Uterus (tissue), 4 donors: ENCODE data around the gene TARBP2. TPM values are rescaled to one million over a fixed set of nuclear protein-coding genes. Genes with fewer than 3 reads are reported as not detected.

Experiments used
- DNase-seq, 2 donors: peaks; one replicate each; pipeline ENCODE4 v3.0.0-alpha.2; 2019 to 2020
- H3K27ac ChIP-seq, 2 donors: fragments of 200-600 bp; sonication (generic); 1 replicate in 1 of 2; 2 replicates in 1 of 2; pipeline ENCODE4 v1.5.1; 2016 to 2018
- H3K27me3 ChIP-seq, 2 donors: fragments of 200-600 bp; sonication (generic); one replicate each; pipeline ENCODE4 v1.5.1; 2018 to 2019; ENCODE audit warnings: control low read depth in 1 of 2
- H3K36me3 ChIP-seq, 2 donors: fragments of 200-600 bp; sonication (generic); one replicate each; pipeline ENCODE4 v1.5.1; 2019; ENCODE audit warnings: control low read depth in 1 of 2
- H3K4me1 ChIP-seq, 2 donors: fragments of 200-600 bp; sonication (generic); one replicate each; pipeline ENCODE4 v1.5.1; 2018 to 2019; ENCODE audit warnings: control low read depth in 1 of 2
- H3K4me3 ChIP-seq, 2 donors: fragments of 200-600 bp; sonication (generic); 1 replicate in 1 of 2; 2 replicates in 1 of 2; pipeline ENCODE4 v1.5.1; 2018 to 2019; ENCODE audit warnings: mild to moderate bottlenecking in 1 of 2
- H3K9me3 ChIP-seq, 2 donors: fragments of 200-600 bp; sonication (generic); one replicate each; pipeline ENCODE4 v1.5.1; 2019; ENCODE audit warnings: control low read depth in 1 of 2
- POLR2A ChIP-seq, 2 donors: fragments of 450-650 bp; IDR thresholded peaks; one replicate each; pipeline ENCODE4 v1.6.1; 2016; ENCODE audit warnings: antibody characterized with exemption in 2 of 2, mild to moderate bottlenecking in 1 of 2, moderate library complexity in 1 of 2
- intact Hi-C: fragments of 100-400 bp; cut with DNase I; formaldehyde crosslinking; loops from one replicate; pipeline ENCODE4 v1.15.1; 2023; ENCODE audit warnings: low total_unique reads
- total RNA-seq, 4 donors: library from RNA; depleted of rRNA in 3 of 4; stranded (reverse); fragments of >200 nt in 3 of 4; gene quantifications; one replicate each; pipeline versions ENCODE4 v1.1.0 to v1.2.4, GENCODE V29; 2014 to 2023
- TF ChIP-seq, protein P1 (sequence below), 4 experiments: fragments of 200-600 bp in 2 of 4; fragments of 450-650 bp in 2 of 4; sonication (generic) in 2 of 4; IDR thresholded peaks; one replicate each; pipeline ENCODE4 v1.5.1; 2016 to 2019; ENCODE audit warnings: antibody characterized with exemption in 4 of 4, mild to moderate bottlenecking in 2 of 4, moderate library complexity in 1 of 4
- donor health status: DM: yes; HTN: yes; CAD: no.

TARBP2 gene
- total RNA-seq, 4 donors from 2014 or later, result 6.7 to 33.2 (median 19.0) TPM

DNA sequence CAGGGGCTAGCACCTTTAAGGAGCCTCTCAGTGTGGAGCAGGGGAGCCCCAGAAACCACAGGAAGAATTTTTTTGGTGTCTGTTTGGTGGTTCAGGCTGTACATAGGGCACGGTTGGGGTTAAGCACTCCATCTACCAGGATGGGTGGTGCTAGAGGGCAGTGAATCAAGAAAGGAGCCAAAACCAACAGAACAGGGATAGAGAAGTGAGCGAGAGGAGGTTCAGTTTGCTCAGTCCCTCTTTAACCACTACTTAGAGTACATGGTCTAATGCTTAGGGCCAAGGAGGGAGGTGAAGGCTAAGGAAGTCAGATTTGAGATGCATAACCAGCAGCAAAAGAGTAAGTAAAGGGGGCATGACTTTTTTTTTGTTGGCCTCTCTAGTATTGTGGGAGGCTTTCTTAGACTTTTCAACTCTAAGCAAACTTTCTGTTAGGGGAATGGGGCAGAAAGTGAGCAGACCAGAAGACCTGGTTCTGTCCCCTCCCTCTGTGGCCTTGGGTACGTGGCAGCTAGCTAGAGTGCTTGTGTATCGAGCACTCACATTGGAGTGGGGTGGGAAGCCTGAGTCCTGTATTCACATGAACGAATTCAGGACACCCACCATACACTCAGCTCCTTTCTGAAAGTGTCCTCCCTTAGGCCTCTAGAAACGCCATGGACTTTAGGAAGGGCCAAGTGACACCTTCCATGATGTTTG lies 12.8 kb downstream of the TARBP2 start:
- intact Hi-C loops, result no loop called here
- Histone ChIP-seq H3K4me1 (no peaks in the 10 kb centered on the region), H3K4me3 (no peak overlapping the region), H3K36me3 (no peaks in the 10 kb centered on the region), H3K27me3 (no peaks in the 10 kb centered on the region), H3K9me3 (no peaks in the 10 kb centered on the region), H3K27ac (no peak overlapping the region)
- no peak for DNase-seq
- TF ChIP-seq, protein P1, sequence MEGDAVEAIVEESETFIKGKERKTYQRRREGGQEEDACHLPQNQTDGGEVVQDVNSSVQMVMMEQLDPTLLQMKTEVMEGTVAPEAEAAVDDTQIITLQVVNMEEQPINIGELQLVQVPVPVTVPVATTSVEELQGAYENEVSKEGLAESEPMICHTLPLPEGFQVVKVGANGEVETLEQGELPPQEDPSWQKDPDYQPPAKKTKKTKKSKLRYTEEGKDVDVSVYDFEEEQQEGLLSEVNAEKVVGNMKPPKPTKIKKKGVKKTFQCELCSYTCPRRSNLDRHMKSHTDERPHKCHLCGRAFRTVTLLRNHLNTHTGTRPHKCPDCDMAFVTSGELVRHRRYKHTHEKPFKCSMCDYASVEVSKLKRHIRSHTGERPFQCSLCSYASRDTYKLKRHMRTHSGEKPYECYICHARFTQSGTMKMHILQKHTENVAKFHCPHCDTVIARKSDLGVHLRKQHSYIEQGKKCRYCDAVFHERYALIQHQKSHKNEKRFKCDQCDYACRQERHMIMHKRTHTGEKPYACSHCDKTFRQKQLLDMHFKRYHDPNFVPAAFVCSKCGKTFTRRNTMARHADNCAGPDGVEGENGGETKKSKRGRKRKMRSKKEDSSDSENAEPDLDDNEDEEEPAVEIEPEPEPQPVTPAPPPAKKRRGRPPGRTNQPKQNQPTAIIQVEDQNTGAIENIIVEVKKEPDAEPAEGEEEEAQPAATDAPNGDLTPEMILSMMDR (IDR thresholded peaks at IDR 0.05), result no peak
- TF ChIP-seq POLR2A (IDR thresholded peaks at IDR 0.05), result no peak

DNA sequence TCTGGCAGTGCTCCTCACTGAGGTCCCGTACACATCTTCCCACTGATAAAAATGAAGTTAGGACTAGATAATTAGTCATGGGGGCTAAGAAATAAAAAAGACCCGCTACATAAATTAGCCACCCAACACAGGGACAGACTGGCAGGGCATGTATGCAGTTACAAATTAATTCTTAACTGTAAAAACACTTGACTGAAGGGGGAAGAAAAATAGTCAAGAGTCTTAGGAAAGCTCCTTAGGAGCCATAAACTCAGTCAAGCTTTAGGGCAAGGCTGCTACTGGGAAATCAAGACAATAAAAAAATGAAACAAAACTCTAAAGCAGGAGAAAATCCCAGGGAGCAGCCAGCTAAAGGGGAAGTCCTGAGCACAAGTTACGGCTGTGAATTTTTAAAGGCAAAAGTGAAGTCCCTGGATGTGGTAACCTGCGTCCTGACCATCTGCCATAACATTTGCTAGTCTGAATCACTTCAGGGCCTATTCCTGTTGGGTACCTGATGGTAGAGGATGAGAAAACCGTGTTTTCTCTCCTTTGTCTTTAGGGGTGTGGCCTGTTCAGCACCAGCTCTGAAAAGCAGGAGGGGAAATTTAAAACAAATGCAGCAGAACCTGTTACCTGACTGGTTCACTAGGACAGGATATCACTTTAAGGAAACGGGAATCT lies 13.7 kb downstream of the TARBP2 start:
- H3K4me3 ChIP-seq, result no peak overlapping the region
- TF ChIP-seq POLR2A (IDR thresholded peaks at IDR 0.05), result no peak
- TF ChIP-seq, protein P1 (IDR thresholded peaks at IDR 0.05), result no peak
- H3K36me3 ChIP-seq, result no peaks in the 10 kb centered on the region
- H3K27ac ChIP-seq, result no peak overlapping the region
- no peaks in the 10 kb centered on the region for H3K27me3 ChIP-seq
- DNase-seq, result no peak
- intact Hi-C loops, result no loop called here
- no peaks in the 10 kb centered on the region for H3K4me1 ChIP-seq
- H3K9me3 ChIP-seq, result no peaks in the 10 kb centered on the region

DNA sequence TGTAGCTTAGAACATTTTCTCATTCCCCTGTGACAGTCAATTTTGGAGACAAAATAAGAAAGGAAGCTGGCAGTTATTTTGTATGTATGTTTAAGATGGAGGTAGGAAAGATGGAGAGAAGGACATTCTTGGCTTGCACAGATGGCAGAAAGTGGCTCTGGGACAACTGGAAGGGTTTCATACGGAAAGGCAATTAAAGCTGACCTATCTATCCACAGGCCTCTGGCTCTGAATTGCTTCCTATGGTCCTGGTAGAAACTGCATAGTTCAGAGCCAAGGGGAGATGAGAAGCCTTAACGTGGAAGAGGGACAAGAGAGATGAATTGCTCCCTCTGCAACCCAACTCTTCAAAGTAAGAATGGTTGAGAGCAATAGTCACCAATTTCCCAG lies 14.2 kb downstream of the TARBP2 start:
- H3K27me3 ChIP-seq, result no peaks in the 10 kb centered on the region
- no peak overlapping the region for H3K27ac ChIP-seq
- no peaks in the 10 kb centered on the region for H3K4me1 ChIP-seq
- H3K36me3 ChIP-seq, result no peaks in the 10 kb centered on the region
- no peaks in the 10 kb centered on the region for H3K9me3 ChIP-seq
- DNase-seq, result no peak
- H3K4me3 ChIP-seq, result no peak overlapping the region
- TF ChIP-seq POLR2A (IDR thresholded peaks at IDR 0.05), result no peak
- TF ChIP-seq, protein P1 (IDR thresholded peaks at IDR 0.05), result no peak
- intact Hi-C loops, result no loop called here

DNA sequence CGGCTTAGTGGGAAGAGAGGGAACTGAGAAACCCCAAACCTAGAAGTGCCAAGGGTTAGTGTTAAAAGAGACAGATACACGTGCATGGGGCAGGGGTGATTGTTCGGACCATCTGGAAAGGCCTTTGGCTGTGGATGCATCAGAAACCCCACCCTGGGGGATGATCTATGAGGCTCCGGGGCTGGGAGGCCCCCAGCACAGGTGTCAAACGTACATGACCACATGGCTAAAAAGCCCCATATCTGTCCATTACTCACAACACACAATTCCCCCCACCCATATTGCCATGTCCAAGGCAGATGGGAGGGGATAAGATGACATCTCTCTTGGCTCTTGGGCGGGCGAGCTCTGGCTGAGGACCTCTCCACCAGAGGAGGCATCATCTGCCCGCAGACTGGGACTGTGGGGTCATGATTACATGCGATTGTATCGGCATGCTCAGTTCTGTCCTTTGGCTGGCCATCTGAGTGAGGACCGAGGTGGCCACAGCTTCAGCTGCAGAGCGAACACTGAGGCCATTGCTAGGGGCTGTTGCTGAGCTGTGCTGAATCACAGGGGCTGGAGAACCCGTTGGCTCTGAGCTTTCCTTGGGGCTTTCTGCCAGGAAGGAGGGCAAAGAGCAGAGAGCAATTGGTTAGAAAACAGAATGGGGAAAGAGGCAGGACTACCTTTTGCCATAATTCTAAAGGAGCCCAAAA lies 15.8 kb downstream of the TARBP2 start:
- TF ChIP-seq, protein P1 (IDR thresholded peaks at IDR 0.05), result no peak
- TF ChIP-seq POLR2A (IDR thresholded peaks at IDR 0.05), result no peak
- no peak for DNase-seq
- Histone ChIP-seq H3K9me3 (no peaks in the 10 kb centered on the region), H3K36me3 (no peaks in the 10 kb centered on the region), H3K27ac (no peak overlapping the region), H3K4me1 (no peaks in the 10 kb centered on the region), H3K27me3 (no peaks in the 10 kb centered on the region), H3K4me3 (no peak overlapping the region)
- intact Hi-C loops, result no loop called here

DNA sequence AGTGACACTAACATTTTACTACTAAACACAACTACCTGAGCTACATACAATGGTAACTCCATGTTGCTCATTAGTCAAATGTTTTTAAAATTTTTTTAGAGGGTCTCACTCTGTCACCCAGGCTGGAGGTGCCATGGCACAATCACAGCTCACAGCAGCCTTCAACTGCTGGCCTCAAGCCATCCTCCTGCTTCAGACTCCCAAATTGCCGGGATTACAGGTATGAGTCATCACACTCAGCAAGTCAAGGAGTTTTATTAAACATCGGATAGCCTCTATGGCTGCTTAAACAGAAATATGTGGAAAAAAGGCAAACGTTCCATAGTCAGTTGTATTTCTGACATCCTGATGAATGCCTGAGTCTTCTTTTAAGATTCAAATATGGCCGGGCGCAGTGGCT lies 17.3 kb downstream of the TARBP2 start:
- Histone ChIP-seq H3K9me3 (no peaks in the 10 kb centered on the region), H3K27ac (no peak overlapping the region), H3K4me1 (no peaks in the 10 kb centered on the region), H3K36me3 (no peaks in the 10 kb centered on the region), H3K27me3 (no peaks in the 10 kb centered on the region), H3K4me3 (no peak overlapping the region)
- no peak for DNase-seq
- intact Hi-C loops, result no loop called here
- TF ChIP-seq, protein P1 (IDR thresholded peaks at IDR 0.05), result no peak
- TF ChIP-seq POLR2A (IDR thresholded peaks at IDR 0.05), result no peak
